Body of pancreas (tissue), 4 donors: ENCODE results near the gene SELENOM. TPM values are rescaled to one million over a fixed set of nuclear protein-coding genes. Genes with fewer than 3 reads are reported as not detected.

Source experiments
- ATAC-seq: fragments of 150-250 bp; one replicate; pipeline ENCODE4 v1.9.1; 2016
- DNase-seq, 4 donors: peaks; one replicate each; pipeline ENCODE4 v3.0.0-alpha.2; 2019
- H3K27ac ChIP-seq, 4 donors: fragments of 200-600 bp; sonication (generic); 1 replicate in 3 of 4; 2 replicates in 1 of 4; pipeline versions ENCODE4 v1.5.1 to v1.6.1; 2016 to 2019; ENCODE audit warnings: mild to moderate bottlenecking in 1 of 4, mixed read lengths in 1 of 4, moderate library complexity in 1 of 4
- H3K27me3 ChIP-seq, 2 donors: fragments of 200-600 bp; sonication (generic); one replicate each; pipeline ENCODE4 v1.6.0; 2016; ENCODE audit warnings: mild to moderate bottlenecking in 1 of 2
- H3K36me3 ChIP-seq, 2 donors: fragments of 200-600 bp; sonication (generic); replicated peaks in 1 of 2; 2 replicates each; pipeline ENCODE4 v1.5.1; 2016; ENCODE audit warnings: low read depth in 2 of 2; ENCODE audit not compliant: insufficient read depth in 1 of 2
- H3K4me1 ChIP-seq: fragments of 200-600 bp; sonication (generic); one replicate; pipeline ENCODE4 v1.6.0; 2016
- H3K4me3 ChIP-seq, 2 donors: fragments of 200-600 bp; sonication (generic); 1 replicate in 1 of 2; 2 replicates in 1 of 2; pipeline ENCODE4 v1.5.1; 2016 to 2019
- H3K9me3 ChIP-seq, 3 donors: fragments of 200-600 bp; sonication (generic); 1 replicate in 2 of 3; 2 replicates in 1 of 3; pipeline ENCODE4 v1.5.1; 2016
- POLR2A ChIP-seq, 3 donors: fragments of 450-650 bp; IDR thresholded peaks; one replicate each; pipeline ENCODE4 v1.6.1; 2016; ENCODE audit warnings: antibody characterized with exemption in 3 of 3, mild to moderate bottlenecking in 2 of 3
- WGBS, 2 donors: methylation state at CpG; one replicate each; pipeline ENCODE4 v1.1.5; 2017; 5-methylcytosine and 5-hydroxymethylcytosine counted together
- intact Hi-C: fragments of 100-400 bp; cut with DNase I; formaldehyde crosslinking; loops from one replicate; pipeline ENCODE4 v1.15.1; 2023
- total RNA-seq, 2 donors: library from RNA; depleted of rRNA; stranded (reverse); fragments of >200 nt; gene quantifications; one replicate each; pipeline ENCODE4 v1.1.0, GENCODE V29; 2016
- TF ChIP-seq, protein P1 (sequence below), 7 experiments: fragments of 450-650 bp in 4 of 7; fragments of 200-600 bp in 3 of 7; sonication (generic) in 3 of 7; IDR thresholded peaks; one replicate each; pipeline ENCODE4 v1.5.1; 2016 to 2019; ENCODE audit warnings: antibody characterized with exemption in 7 of 7

The SELENOM gene
- total RNA-seq, 2 donors from 2014 or later: 127 to 198 TPM

DNA sequence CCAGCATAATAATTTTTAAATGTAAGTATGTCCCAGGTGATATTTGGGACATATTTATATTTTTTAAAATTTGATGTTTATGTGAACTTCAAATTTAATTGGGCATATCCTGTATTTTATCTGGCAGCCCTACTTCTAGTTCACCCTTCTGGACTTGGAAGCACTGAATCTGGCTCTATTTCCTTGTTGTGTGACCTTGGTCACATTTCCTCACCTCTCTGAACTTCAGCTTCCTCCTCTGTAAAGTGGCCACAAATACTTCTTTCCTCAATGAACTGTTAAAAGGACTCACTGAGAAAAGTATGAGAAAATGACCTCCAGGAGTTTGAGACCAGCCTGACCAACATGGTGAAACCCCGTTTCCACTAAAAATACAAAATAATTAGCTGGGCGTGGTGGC is 44.5 kb upstream of the SELENOM start:
- H3K27ac ChIP-seq: no peak overlapping the region
- H3K27me3 ChIP-seq: no peaks in the 10 kb centered on the region
- H3K4me3 ChIP-seq: no peak overlapping the region
- no peaks in the 10 kb centered on the region for H3K36me3 ChIP-seq
- 89 to 92% methylated on average over 2 of the region's 2 CpGs for WGBS, 2 donors
- TF ChIP-seq, protein P1, sequence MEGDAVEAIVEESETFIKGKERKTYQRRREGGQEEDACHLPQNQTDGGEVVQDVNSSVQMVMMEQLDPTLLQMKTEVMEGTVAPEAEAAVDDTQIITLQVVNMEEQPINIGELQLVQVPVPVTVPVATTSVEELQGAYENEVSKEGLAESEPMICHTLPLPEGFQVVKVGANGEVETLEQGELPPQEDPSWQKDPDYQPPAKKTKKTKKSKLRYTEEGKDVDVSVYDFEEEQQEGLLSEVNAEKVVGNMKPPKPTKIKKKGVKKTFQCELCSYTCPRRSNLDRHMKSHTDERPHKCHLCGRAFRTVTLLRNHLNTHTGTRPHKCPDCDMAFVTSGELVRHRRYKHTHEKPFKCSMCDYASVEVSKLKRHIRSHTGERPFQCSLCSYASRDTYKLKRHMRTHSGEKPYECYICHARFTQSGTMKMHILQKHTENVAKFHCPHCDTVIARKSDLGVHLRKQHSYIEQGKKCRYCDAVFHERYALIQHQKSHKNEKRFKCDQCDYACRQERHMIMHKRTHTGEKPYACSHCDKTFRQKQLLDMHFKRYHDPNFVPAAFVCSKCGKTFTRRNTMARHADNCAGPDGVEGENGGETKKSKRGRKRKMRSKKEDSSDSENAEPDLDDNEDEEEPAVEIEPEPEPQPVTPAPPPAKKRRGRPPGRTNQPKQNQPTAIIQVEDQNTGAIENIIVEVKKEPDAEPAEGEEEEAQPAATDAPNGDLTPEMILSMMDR (IDR thresholded peaks at IDR 0.05): no peak
- ATAC-seq (no peak), DNase-seq (no peak)
- H3K9me3 ChIP-seq: no peaks in the 10 kb centered on the region
- intact Hi-C loops: loop anchor here (5.0 kb wide), 1 partner anchor 55 kb away; no protein-coding TSS in a partner anchor
- H3K4me1 ChIP-seq: peaks cover 7% of the 10 kb centered on the region

GRCh38 chr22:31150615-31151014 is 43.2 kb upstream of the SELENOM start:
- Histone ChIP-seq H3K27ac (no peak overlapping the region), H3K4me3 (no peak overlapping the region), H3K27me3 (no peaks in the 10 kb centered on the region), H3K36me3 (no peaks in the 10 kb centered on the region), H3K4me1 (peaks cover 7% of the 10 kb centered on the region), H3K9me3 (no peaks in the 10 kb centered on the region)
- DNase-seq: no peak
- TF ChIP-seq, protein P1 (IDR thresholded peaks at IDR 0.05): peak in 3 of 7 experiments; percentile 9 to 13 (median 11)
- no peak for TF ChIP-seq POLR2A (IDR thresholded peaks at IDR 0.05)
- intact Hi-C loops: loop anchor here (5.0 kb wide), 1 partner anchor 53 kb away; no protein-coding TSS in a partner anchor
- WGBS, 2 donors: 35 to 43% methylated on average over 3 of the region's 3 CpGs
- no peak for ATAC-seq

- peak; percentile 78 to 85 (median 84) for DNase-seq
- intact Hi-C loops: loop anchor here (10.0 kb wide), 1 partner anchor 204 kb away; no protein-coding TSS in a partner anchor
Measured at GRCh38 chr22:31148953-31149627, 41.7 kb upstream of the SELENOM start.

DNA sequence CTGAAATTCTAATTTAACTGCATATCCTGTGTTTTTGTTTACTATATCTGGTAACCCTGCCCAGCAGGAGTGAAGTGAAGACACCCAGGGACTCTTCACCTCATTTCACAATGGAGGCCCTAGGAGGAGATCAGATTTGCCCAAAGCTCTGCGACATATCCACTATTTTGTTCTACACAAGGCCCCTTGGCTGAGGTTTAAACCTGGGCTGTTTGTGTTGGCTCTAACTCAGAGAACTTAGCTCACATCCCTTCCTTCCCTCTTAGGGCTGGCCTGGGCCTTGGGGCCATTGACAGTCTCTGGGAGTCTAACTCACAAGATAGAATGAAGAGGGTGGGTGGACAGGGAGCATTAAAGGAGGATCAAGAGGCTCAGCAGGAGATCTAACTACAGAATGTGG is 41.1 kb upstream of the SELENOM start:
- intact Hi-C loops: loop anchor here (10.0 kb wide), 1 partner anchor 204 kb away; no protein-coding TSS in a partner anchor
- no peak for ATAC-seq
- TF ChIP-seq POLR2A (IDR thresholded peaks at IDR 0.05): no peak
- TF ChIP-seq, protein P1 (IDR thresholded peaks at IDR 0.05): no peak
- no peaks in the 10 kb centered on the region for H3K36me3 ChIP-seq
- no peaks in the 10 kb centered on the region for H3K9me3 ChIP-seq
- H3K27me3 ChIP-seq: no peaks in the 10 kb centered on the region
- peak overlapping the region in 2 of 4 donors; percentile 9 to 31 for H3K27ac ChIP-seq
- WGBS, 2 donors: 82 to 92% methylated on average over 1 of the region's 1 CpG
- peaks cover 7% of the 10 kb centered on the region for H3K4me1 ChIP-seq
- no peak overlapping the region for H3K4me3 ChIP-seq
- no peak for DNase-seq

More at GRCh38 chr22:31148953-31149627, 41.7 kb upstream of the SELENOM start:
- TF ChIP-seq POLR2A (IDR thresholded peaks at IDR 0.05): no peak
- TF ChIP-seq, protein P1 (IDR thresholded peaks at IDR 0.05): peak; percentile 88 to 97 (median 95)
- Histone ChIP-seq H3K27ac (peak overlapping the region in 2 of 4 donors; percentile 9 to 31), H3K36me3 (no peaks in the 10 kb centered on the region), H3K4me3 (no peak overlapping the region), H3K9me3 (no peaks in the 10 kb centered on the region), H3K27me3 (no peaks in the 10 kb centered on the region), H3K4me1 (peaks cover 7% of the 10 kb centered on the region)
- WGBS, 2 donors: 9% methylated on average over 5 of the region's 5 CpGs
- ATAC-seq: peak; percentile 99
